ENCODE data around the gene ELMO1.

ELMO1 gene

GRCh38 chr7:37209195-37209594 lies 239.5 kb downstream of the ELMO1 start:
- no peak for DNase-seq

- peak; percentile 83 for DNase-seq
These were observed 240.1 kb downstream of the ELMO1 start for GRCh38 chr7:37208528-37208927.

- DNase-seq: no peak
These were observed 242.5 kb downstream of the ELMO1 start for GRCh38 chr7:37206192-37206591.

GRCh38 chr7:37205451-37205850 lies 243.2 kb downstream of the ELMO1 start:
- DNase-seq: no peak

GRCh38 chr7:37201876-37202198 lies 246.8 kb downstream of the ELMO1 start:
- no peak for DNase-seq

DNA sequence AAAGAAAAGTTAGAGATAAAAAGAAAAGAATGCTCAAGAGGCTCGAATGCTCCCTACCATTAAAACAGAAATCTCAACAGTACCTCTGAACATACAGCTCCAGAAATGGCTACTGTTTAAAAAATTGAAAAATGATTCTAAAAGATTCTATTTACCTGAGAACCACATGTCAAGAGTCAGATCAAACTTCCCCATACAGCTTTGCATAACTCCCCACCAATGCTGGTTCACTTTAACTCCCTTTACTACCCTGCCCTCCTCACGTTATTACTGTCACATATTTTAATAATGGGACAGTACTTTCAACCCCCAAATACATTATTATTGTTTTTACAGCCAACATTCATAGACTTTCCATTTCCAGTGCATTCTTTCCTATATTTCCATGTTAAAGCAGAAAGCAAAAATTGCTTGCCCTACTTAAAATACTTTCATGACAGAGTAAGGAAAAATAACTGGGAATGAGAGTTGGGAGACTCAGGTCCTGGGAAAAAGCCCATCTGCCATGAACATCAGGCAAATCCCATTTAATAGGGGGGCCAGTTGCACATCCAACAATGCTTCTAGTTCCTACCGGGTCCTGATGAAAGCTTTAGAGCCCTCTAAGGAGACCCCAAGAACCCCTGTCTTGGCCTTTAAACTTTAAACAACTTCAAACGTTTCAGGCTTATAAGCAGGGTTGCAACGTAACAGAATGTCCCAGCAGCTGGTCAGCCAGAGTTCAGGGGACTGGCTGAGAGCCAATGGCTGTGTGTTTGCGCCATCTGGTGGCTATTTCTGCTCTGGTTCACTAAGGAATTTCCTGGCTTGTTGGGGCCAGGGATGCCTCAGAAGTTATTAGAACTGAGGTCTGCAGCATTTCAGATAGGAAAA lies 247.4 kb downstream of the ELMO1 start:
- peak; percentile 89 for DNase-seq

DNA sequence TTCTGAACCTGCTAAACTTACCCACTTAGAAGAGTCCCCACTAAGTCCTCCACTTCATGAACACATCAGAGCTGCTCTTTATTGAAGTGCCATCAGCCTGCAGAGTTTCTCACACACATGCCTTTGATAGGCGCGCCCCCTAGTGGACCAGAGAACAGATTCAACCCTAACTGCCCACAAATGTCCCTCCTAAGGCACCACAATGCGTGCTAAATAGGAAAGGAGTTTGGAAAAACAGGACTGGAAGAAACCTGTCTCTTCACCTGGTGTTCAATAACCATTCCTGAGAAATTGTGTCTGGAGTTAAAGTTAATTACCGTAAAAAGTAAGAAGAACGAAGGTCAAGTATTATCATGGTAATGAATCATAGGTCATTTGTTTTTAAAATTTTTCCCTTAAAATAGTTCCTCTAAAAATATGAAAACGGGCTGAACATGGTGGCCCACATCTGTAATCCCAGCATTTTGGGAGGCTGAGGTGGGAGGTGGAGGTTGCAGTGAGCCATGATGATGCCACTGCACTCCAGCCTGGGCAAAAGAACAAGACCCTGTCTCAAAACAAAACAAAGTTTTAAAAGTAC lies 249.7 kb downstream of the ELMO1 start:
- peak; percentile 78 for DNase-seq

GRCh38 chr7:37198041-37198905 lies 250.4 kb downstream of the ELMO1 start:
- DNase-seq: no peak

DNA sequence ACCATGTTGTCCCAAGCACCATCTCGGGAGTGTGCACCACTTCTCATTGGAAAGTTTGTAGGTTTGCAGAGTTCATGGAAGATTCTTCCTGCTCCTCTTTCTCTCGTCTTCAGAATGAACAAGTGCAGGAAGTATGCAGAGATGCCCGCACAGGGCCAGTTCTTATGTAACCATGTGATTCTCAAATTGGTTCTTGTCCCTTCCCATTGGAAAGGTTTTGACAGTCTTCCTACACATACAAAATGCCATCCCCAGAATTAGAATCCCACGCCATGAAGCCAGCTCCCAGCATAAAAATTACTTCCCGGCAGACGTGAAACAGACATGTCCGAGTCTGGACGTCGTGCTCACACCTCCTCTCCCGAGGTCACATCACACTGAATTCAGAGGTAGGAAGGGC lies 251.6 kb downstream of the ELMO1 start:
- DNase-seq: no peak

DNA sequence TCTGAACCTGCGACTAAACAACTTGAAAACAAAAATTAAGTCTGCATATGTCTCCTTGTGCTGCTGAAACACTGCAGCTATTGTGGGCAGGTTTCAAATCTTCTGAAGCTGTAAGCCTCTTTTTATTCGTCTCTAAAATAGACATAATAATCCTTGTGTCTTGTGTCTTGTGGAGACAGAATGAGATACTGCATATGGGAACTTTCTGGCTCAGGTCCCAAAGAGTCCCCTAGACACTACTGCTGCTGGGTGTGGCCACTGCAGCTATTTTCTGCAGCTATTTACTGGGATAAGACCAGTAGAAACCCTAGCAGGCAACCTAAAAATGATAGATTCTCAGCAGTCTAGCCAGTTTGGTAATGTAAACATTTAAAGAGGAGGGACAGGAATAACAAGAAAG lies 252.0 kb downstream of the ELMO1 start:
- no peak for DNase-seq

DNA sequence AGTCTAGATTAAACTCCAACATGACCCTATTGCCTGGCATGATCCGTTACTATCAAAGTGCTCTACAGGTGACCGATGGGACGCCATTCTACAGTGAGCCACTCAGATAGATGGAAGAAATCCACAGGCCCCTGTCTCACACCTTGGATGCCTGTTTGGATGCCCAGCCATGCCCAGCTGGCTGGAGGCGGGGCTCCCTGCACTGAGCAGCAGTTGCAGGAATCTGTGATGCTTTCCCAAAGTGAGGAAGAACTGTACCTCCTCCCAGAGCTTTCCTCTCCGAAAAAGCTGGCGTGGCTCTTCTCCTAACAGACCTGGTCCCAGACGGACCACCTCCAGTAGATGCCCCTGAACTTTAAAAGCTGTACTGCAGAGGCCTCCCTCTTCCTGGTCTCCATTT lies 253.3 kb downstream of the ELMO1 start:
- DNase-seq: no peak

GRCh38 chr7:37194943-37195342 lies 253.7 kb downstream of the ELMO1 start:
- no peak for DNase-seq

- DNase-seq: no peak
These were observed 254.9 kb downstream of the ELMO1 start for GRCh38 chr7:37193775-37194135.

DNA sequence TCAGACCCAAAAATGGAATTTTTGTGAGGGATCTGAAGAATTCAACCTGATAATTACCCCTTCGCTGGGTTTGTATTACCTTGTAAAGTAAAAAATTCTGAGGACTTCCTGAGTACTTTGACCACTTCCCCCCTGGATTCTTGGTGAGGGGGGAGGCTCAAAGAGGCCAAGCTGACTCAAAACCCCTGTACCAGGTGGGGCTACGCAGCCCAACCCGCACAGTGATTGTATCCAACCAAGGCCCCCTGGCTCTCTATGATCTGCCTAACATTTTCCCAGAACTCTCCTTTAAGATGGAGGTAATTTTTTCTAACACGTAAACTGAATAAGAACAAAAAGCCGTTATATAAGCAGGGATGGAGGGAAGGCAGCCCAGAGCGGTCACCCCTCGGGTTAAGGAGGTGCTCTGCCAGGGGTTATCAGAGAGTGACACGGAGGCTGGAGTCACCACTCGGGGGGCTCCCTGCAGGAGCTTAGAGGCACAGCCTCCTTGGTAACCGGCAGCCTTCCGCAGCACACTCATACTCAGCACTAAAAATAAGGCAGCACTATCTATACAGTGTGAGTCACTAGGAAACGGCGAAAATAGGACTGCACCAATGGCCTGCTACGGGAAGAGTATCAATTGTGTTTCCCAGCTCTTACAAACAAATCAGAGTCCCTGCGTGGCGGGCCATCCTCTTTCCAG lies 255.4 kb downstream of the ELMO1 start:
- DNase-seq: no peak

GRCh38 chr7:37191797-37192196 lies 256.9 kb downstream of the ELMO1 start:
- DNase-seq: no peak

DNA sequence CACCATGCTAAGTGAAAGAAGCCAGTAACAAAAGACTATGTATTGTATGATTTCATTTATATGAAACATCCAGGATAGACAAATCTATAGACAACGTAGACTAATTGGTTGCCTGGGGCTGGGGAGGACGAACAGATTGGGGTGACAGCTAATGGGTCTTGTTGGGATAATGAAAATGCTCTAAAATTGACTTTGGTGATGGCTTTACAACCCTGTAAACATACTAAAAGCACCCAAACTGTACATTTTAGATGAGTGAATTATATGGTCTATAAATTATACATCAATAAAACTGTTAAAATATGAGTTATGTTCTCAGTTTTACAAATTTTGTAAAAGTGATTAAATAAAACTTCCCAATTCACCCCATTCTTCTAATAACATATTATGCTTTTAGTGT lies 261.5 kb downstream of the ELMO1 start:
- DNase-seq: no peak

DNA sequence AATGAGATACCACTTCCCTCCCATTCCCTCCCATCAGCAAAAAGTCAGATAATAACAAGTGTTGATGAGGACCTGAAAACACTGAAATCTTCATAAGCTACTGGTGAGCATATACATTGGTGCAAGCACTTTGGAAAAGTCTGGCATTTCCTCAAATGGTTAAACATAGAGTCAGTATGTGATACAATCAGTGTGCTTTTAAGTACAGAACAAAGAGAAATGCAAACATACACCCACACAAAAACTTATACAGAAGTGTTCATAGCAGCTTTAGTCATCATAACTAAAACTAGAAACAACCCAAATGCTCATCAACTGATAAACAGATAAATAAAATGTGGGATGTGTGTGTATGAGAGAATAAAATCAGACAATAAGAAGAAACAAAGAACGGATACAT lies 261.9 kb downstream of the ELMO1 start:
- no peak for DNase-seq

- DNase-seq: no peak
These were observed 267.1 kb downstream of the ELMO1 start for GRCh38 chr7:37181550-37181932.

- DNase-seq: no peak
These were observed 267.7 kb downstream of the ELMO1 start for GRCh38 chr7:37180828-37181549.

DNA sequence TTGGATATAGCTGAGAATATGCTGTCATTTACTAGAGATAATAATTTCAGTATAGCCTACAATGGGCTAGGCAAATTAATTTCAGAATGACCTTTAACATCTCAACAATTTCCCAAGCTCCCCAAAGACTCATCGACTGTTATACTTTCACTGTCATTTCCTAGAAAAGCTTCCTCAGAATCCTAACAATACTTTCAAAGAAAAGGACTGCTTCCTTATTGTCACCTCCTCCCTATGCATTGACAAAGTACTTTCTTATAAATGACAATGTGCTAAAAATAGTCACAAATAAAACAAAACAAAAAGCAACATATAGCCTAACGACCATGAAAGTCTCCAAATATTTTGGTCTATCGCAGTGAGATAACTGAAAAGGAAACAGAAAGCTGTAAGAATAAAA lies 272.6 kb downstream of the ELMO1 start:
- DNase-seq: no peak

DNA sequence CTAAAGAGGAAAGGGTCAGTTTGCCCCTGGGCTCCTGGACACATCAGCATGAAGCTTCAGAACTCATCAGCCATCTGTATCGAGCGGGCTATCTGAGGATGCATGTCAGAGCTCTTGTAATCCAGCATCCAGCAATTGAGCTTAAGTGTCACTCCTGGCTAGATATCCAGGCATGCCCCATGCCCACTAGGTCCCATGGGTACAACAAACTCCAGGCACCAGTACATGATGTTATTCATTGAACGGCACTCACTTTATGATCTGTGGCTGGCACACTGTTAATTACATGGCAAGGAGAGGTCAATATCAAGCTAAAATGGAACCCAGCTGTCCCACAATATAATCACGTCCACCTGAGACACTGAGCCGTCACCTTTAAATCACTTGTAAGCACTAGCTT lies 274.2 kb downstream of the ELMO1 start:
- DNase-seq: no peak

DNA sequence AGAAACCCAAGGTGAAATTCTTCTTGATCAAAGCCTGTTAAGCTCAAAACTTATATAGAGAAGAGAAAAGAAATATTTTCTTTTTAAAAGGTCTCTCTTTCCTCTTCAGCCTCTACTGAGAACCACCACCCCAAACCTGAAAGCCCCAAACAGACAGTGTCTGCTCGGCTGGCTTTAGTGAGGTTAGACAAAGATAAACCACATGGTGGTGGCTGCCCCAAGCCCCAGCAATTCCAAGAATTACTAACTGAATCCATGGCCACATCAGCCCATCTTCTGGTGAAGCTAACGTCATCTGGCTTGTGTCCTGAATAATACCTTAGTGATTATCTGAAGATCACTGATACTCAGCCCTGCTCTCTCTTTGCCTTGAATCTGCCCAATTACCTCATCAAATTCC lies 275.0 kb downstream of the ELMO1 start:
- no peak for DNase-seq

DNA sequence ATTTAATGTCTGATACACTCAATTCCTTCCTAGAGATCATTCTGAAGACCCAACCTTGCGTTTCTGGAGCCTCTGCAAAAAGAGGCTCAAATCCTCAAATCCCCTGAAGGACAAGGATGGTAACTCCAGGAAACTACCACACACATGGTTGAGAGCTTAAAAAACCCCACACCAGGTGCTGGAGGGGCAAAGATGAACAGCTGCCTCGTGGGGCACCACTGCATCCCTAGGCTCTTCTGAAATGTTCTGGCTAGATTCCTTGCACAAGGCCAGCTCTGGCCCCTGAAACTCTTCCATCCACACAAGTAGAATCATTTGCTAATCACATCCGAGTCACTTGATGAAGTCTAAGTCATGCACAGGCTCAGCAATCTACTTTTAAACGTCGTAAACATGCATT lies 286.6 kb downstream of the ELMO1 start:
- no peak for DNase-seq

Measured in left hindlimb (tissue), 1 donor.